UCSD-AML1 (cell line): ENCODE data around the gene POU5F2.

Experiments
- DNase-seq: peaks from one replicate; lab custom pipeline; 2025; ENCODE audit not compliant: unreplicated experiment; lab: John Stamatoyannopoulos, UW

POU5F2 gene

GRCh38 chr5:93716453-93716852 lies 24.9 kb downstream of the POU5F2 start:
- no peak for DNase-seq

- no peak for DNase-seq
Measured at GRCh38 chr5:93715761-93716160, 25.6 kb downstream of the POU5F2 start.

- no peak for DNase-seq
Measured at GRCh38 chr5:93715327-93715726, 26.1 kb downstream of the POU5F2 start.

GRCh38 chr5:93708442-93708841 lies 33.0 kb downstream of the POU5F2 start:
- no peak for DNase-seq

GRCh38 chr5:93705896-93706295 lies 35.5 kb downstream of the POU5F2 start:
- DNase-seq, result no peak

GRCh38 chr5:93704996-93705395 lies 36.4 kb downstream of the POU5F2 start:
- DNase-seq, result no peak

- DNase-seq, result no peak
Measured at GRCh38 chr5:93691997-93692396, 49.4 kb downstream of the POU5F2 start.
